Measurements from ENCODE around the gene BRD1.
"Not testable (repeated sequence)": the region's sequence is repeated elsewhere in the genome, so short reads cannot be mapped to it uniquely, and the experiment has no call there.

The BRD1 gene

GRCh38 chr22:49825944-49826602 is 1.6 kb downstream of the BRD1 start:
- no peak for DNase-seq

GRCh38 chr22:49825436-49825835 is 2.2 kb downstream of the BRD1 start:
- no peak for DNase-seq

- DNase-seq, result no peak
Observed at GRCh38 chr22:49824936-49825335, 2.7 kb downstream of the BRD1 start.

GRCh38 chr22:49824185-49824925 is 3.3 kb downstream of the BRD1 start:
- DNase-seq, result no peak

- DNase-seq, result no peak
Observed at GRCh38 chr22:49823289-49824045, 4.2 kb downstream of the BRD1 start.

- DNase-seq, result not testable (repeated sequence)
Observed at GRCh38 chr22:49821741-49822140, 5.9 kb downstream of the BRD1 start.

GRCh38 chr22:49820984-49821383 is 6.7 kb downstream of the BRD1 start:
- DNase-seq, result no peak

GRCh38 chr22:49817359-49817758 is 10.3 kb downstream of the BRD1 start:
- DNase-seq, result no peak

GRCh38 chr22:49815641-49816091 is 12.0 kb downstream of the BRD1 start:
- DNase-seq, result no peak

GRCh38 chr22:49814856-49815255 is 12.8 kb downstream of the BRD1 start:
- no peak for DNase-seq

- no peak for DNase-seq
Observed at GRCh38 chr22:49814164-49814686, 13.4 kb downstream of the BRD1 start.

- no peak for DNase-seq
Observed at GRCh38 chr22:49812838-49813237, 14.8 kb downstream of the BRD1 start.

- no peak for DNase-seq
Observed at GRCh38 chr22:49811020-49811791, 16.5 kb downstream of the BRD1 start.

- DNase-seq, result no peak
Observed at GRCh38 chr22:49810363-49811019, 17.2 kb downstream of the BRD1 start.

- DNase-seq, result no peak
Observed at GRCh38 chr22:49807780-49808708, 19.6 kb downstream of the BRD1 start.

GRCh38 chr22:49807129-49807528 is 20.5 kb downstream of the BRD1 start:
- DNase-seq, result no peak

GRCh38 chr22:49803737-49804375 is 23.8 kb downstream of the BRD1 start:
- no peak for DNase-seq

- DNase-seq, result no peak
Observed at GRCh38 chr22:49803134-49803533, 24.5 kb downstream of the BRD1 start.

- no peak for DNase-seq
Observed at GRCh38 chr22:49801391-49802060, 26.1 kb downstream of the BRD1 start.
